Measurements from ENCODE around the gene PRX. TPM values are rescaled to one million over a fixed set of nuclear protein-coding genes. Genes with fewer than 3 reads are reported as not detected.

Gene PRX
- total and polyA plus RNA-seq, 2 of the 4 experiments (the other 2 are of a cell fraction) = 0.90 to 1.7 TPM

DNA sequence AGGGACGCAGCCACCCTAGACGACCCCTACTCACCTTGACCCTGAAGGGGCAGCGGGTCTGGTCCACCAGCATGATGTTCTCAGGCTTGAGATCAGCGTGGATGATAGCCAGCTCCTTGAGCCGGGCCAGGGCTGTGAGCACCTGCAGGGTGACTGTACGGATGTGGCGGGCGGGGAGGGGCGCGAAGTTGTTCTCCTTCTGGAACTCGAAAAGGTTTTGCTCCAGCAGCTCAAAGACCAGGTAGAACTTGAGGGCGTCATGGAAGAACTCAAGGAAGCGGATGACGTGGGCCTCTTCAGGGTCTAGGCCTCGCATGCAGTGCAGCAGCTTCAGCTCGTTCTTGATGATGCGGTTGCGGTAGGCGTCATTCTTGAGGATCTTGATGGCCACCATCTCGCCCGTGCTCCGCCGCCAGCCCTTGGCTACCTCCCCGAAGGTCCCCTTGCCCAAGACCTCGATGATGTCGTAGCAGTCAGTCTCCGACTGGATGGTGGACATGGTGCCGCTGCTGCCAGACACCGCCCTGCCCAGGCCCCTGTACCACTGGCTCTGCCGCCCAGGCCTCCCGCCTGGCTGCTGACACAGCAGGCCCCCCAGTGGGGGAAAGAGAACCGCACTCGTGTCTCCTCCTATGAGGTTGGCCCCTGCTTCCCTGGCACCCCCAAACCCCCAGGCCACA lies 23.6 kb downstream of the PRX start:
- TF ChIP-seq SMC3 (IDR thresholded peaks at IDR 0.05; ENCODE audit: low read depth, low read length) = no peak
- TF ChIP-seq CEBPB (IDR thresholded peaks at IDR 0.05; ENCODE audit: low read depth, low read length) = no peak
- no peak for TF ChIP-seq BHLHE40 (IDR thresholded peaks at IDR 0.05; ENCODE audit: low read depth, low read length)
- no peak for TF ChIP-seq CHD1 (IDR thresholded peaks at IDR 0.05; ENCODE audit: low read depth, low read length)
- no peak for TF ChIP-seq MXI1 (IDR thresholded peaks at IDR 0.05; ENCODE audit: borderline replicate concordance, low read depth, low read length)
- no peak for TF ChIP-seq RCOR1 (IDR thresholded peaks at IDR 0.05; ENCODE audit: insufficient replicate concordance, low read length)
- TF ChIP-seq MAZ (IDR thresholded peaks at IDR 0.05; ENCODE audit: borderline replicate concordance, low read depth, low read length) = no peak
- TF ChIP-seq NFE2L2 (IDR thresholded peaks at IDR 0.05; ENCODE audit: low read depth, low read length) = no peak
- H4K91ac ChIP-seq (ENCODE audit: insufficient read depth, low read depth, low read length) = no peak overlapping the region
- no peak overlapping the region for H3K18ac ChIP-seq (ENCODE audit: low read depth, low read length)
- H2AK9ac ChIP-seq (replicated peaks; ENCODE audit: low read depth, low read length, poor library complexity) = no peak overlapping the region
- H3K4me2 ChIP-seq (ENCODE audit: low read depth, low read length) = no peak overlapping the region
- no peak overlapping the region for H4K5ac ChIP-seq (ENCODE audit: low read depth, low read length)
- no peak overlapping the region for H3K14ac ChIP-seq (replicated peaks; ENCODE audit: low read depth, low read length)
- no peaks in the 10 kb centered on the region for H3K79me1 ChIP-seq (ENCODE audit: low read depth in 1 of 2, low read length in 2 of 2)
- no peak overlapping the region for H2AK5ac ChIP-seq (ENCODE audit: low read depth, low read length)
- no peak overlapping the region for H2BK15ac ChIP-seq (ENCODE audit: low read depth, low read length)
- no peaks in the 10 kb centered on the region for H3K9me3 ChIP-seq (ENCODE audit: control insufficient read depth, insufficient read depth, low read length)
- no peak overlapping the region for H4K8ac ChIP-seq (ENCODE audit: low read depth in 2 of 2, low read length in 2 of 2)
- H3K36me3 ChIP-seq (ENCODE audit: control insufficient read depth, insufficient read depth, low read length) = no peaks in the 10 kb centered on the region
- POLR2A ChIA-PET (ENCODE audit: unreplicated experiment) = no interaction called here
- CTCF ChIA-PET = interaction anchor here (0.7 kb wide), 1 partner anchor 31 kb away, joined by 3 read pairs; no protein-coding TSS in a partner anchor
- H2BK5ac ChIP-seq (ENCODE audit: low read depth, low read length, poor library complexity, severe bottlenecking) = no peak overlapping the region
- H2BK120ac ChIP-seq (ENCODE audit: low read depth, low read length) = no peak overlapping the region
- 95% methylated on average over 22 of the region's 33 CpGs; no CpG with 5 or more reads in 1 of the 2 experiments for WGBS, 2 experiments (ENCODE audit: extremely low coverage in 2 of 2, insufficient read length in 1 of 2)
- no peak overlapping the region for H2AFZ ChIP-seq (replicated peaks; ENCODE audit: low read length, poor library complexity)
- dilution Hi-C loops (cut with HindIII; ENCODE audit: low sequenced_read_pairs, unreplicated experiment) (no loop called here), intact Hi-C loops (cut with micrococcal nuclease) (no loop called here), in situ Hi-C loops (cut with MboI; ENCODE audit: low sequenced_read_pairs) (no loop called here)
- no peak overlapping the region for H3K4me3 ChIP-seq (ENCODE audit: insufficient read depth, low read depth, low read length)
- BruUV-seq (replicated peaks) = no TSS peak
- no peak for ATAC-seq (ENCODE audit: low read depth)
- no peak overlapping the region for H3K23ac ChIP-seq (ENCODE audit: low read depth, low read length)
- no peaks in the 10 kb centered on the region for H3K4me1 ChIP-seq (ENCODE audit: control insufficient read depth, insufficient read depth, low read length)
- DNase-seq = no peak
- no peaks in the 10 kb centered on the region for H3K9me1 ChIP-seq (ENCODE audit: insufficient read depth, low read length)
- no peak overlapping the region for H2BK20ac ChIP-seq (ENCODE audit: low read depth, low read length)
- no peak overlapping the region for H3K56ac ChIP-seq (ENCODE audit: extremely low read depth, insufficient read depth, low read length)
- no peak overlapping the region for H3K9ac ChIP-seq (ENCODE audit: low read depth, low read length)
- H3K27ac ChIP-seq (ENCODE audit: insufficient read depth, low read length) = no peak overlapping the region
- no peak overlapping the region for H3K4ac ChIP-seq (ENCODE audit: low read depth, low read length)
- H3K27me3 ChIP-seq (ENCODE audit: control insufficient read depth, insufficient read depth, low read length) = no peaks in the 10 kb centered on the region; the same call in 1 of the 2 replicates
- no peaks in the 10 kb centered on the region for H4K20me1 ChIP-seq (ENCODE audit: insufficient read depth, low read length)
